Stimulated activated CD4-positive, alpha-beta T cell treated with anti-CD3 and anti-CD28 coated beads, Interleukin-1b, Interleukin-23, amount 100 ng/mL, for 48 hours (primary cell): ENCODE data around the gene RABGGTA.
A peak's percentile ranks its signal among the peaks of the same experiment; 100 is the strongest.

Experiments used
- DNase-seq: peaks from one replicate; pipeline ENCODE4 v3.0.0-alpha.2; 2020

RABGGTA gene

GRCh38 chr14:24271134-24271833 is at the start of gene RABGGTA:
Gene RABGGTA, minus strand, starts transcription at chr14:24271597. Its CDS starts 482 bp downstream, at chr14:24271115.
- peak; percentile 87 for DNase-seq

GRCh38 chr14:24317141-24317928 is 45.9 kb upstream of the RABGGTA start:
- DNase-seq, result no peak

GRCh38 chr14:24316597-24316950 is 45.2 kb upstream of the RABGGTA start:
- DNase-seq, result no peak

- DNase-seq, result no peak
These were observed 44.6 kb upstream of the RABGGTA start for GRCh38 chr14:24315807-24316596.

GRCh38 chr14:24315243-24315806 is 43.9 kb upstream of the RABGGTA start:
- DNase-seq, result no peak

GRCh38 chr14:24314377-24315193 is 43.2 kb upstream of the RABGGTA start:
- no peak for DNase-seq

GRCh38 chr14:24313913-24314312 is 42.5 kb upstream of the RABGGTA start:
- no peak for DNase-seq

- DNase-seq, result no peak
These were observed 41.5 kb upstream of the RABGGTA start for GRCh38 chr14:24312736-24313507.

- no peak for DNase-seq
These were observed 40.6 kb upstream of the RABGGTA start for GRCh38 chr14:24311837-24312615.

GRCh38 chr14:24310646-24311604 is 39.5 kb upstream of the RABGGTA start, which contains the start of gene LTB4R:
Gene LTB4R, plus strand, starts transcription at chr14:24311502. Its CDS starts 4,150 bp downstream, at chr14:24315652.
- DNase-seq, result peak; percentile 59

- no peak for DNase-seq
These were observed 38.9 kb upstream of the RABGGTA start for GRCh38 chr14:24310265-24310645.

GRCh38 chr14:24309538-24310264 is 38.3 kb upstream of the RABGGTA start, which contains the start of gene LTB4R2:
Gene LTB4R2, plus strand, starts transcription at chr14:24310140. Its CDS starts 525 bp downstream, at chr14:24310665.
- DNase-seq, result no peak

GRCh38 chr14:24308342-24309124 is 37.1 kb upstream of the RABGGTA start:
- no peak for DNase-seq

GRCh38 chr14:24307575-24308341 is 36.4 kb upstream of the RABGGTA start, which contains the start of gene CIDEB:
Gene CIDEB, minus strand, starts transcription at chr14:24307977. Its CDS starts 119 bp downstream, at chr14:24307858.
- peak; percentile 57 for DNase-seq

- DNase-seq, result no peak
These were observed 35.8 kb upstream of the RABGGTA start for GRCh38 chr14:24307156-24307574.

GRCh38 chr14:24304019-24304387 is 32.6 kb upstream of the RABGGTA start:
- DNase-seq, result no peak
